Stimulated activated CD8-positive, alpha-beta memory T cell treated with anti-CD3 and anti-CD28 coated beads, Interleukin-12 subunit alpha, Interleukin-12 subunit beta, amount 100 ng/mL, for 1 hour (primary cell): ENCODE data around the gene RMND5B.
"Not testable (repeated sequence)": the region's sequence is repeated elsewhere in the genome, so short reads cannot be mapped to it uniquely, and the experiment has no call there.

ENCODE experiments used
- DNase-seq: peaks from one replicate; pipeline ENCODE4 v3.0.0-alpha.2; 2020; ENCODE audit warnings: low read depth

The RMND5B gene

DNA sequence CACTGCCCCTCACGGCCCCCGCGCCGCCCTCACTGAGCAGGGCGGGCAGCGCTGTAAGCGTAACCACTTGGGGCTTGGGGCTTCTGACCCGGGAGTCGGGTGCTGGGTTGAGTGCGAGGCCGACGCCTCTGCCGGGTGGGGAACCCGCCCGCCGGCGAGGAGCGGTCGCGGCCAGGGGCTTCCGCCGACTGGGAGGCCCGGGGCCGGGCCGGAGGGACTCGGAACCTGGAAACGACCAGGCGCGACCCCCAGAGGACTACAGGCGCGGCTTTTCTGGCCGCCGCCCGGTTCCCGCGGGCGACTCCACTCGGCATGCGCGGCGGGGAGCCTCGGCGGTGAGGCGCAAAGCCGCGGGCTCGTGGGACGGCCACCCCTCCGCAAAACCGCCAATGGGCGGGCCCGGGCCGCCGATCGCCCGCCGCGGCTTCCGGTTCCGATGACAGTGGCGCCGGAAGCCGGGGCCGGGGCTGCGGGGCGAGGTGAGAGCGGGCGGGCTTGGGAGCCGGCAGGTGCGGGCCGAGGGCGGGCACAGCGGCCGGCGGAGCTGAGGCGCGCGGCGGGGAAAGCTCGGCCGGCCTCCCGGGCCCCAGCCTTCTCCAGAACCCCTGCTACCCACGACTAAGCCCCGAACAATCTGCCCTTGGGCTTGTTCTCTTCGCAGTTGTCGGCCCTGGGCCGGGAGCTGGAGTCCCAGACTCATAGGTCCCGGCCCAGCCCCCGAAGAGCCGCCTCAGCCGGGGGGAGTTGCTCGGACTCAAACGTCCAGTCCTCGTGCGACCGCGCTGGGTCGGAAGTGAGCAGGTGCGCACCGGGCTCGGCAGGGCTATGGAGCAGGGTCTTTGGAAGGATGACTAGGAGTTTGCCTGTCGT, at the start of gene RMND5B:
RMND5B (plus strand) TSS at position 439 of the 870 bp plus-strand sequence. CDS start 7,106 bp downstream, outside the sequence.
- peak; percentile 53 for DNase-seq

- DNase-seq: no peak
Observed at GRCh38 chr5:178081571-178082243, 49.1 kb upstream of the RMND5B start.

GRCh38 chr5:178083922-178084321, 46.9 kb upstream of the RMND5B start:
- no peak for DNase-seq

DNA sequence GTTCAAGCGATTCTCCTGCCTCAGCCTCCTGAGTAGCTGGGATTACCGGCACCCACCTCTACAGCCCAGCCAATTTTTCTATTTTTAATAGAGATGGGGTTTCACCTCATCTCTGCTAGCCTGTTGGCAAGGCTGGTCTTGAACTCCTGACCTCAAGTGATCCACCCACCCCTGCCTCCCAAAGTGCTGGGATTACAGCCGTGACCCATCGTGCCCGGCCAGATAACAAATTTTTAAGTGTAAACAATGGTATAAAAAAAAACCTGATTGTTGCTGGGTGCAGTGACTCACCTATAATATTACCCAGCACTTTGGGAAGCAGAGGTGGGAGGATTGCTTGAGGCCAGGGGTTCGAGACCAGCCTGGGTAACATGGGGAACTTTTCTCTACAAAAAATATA, 45.5 kb upstream of the RMND5B start:
- no peak for DNase-seq

DNA sequence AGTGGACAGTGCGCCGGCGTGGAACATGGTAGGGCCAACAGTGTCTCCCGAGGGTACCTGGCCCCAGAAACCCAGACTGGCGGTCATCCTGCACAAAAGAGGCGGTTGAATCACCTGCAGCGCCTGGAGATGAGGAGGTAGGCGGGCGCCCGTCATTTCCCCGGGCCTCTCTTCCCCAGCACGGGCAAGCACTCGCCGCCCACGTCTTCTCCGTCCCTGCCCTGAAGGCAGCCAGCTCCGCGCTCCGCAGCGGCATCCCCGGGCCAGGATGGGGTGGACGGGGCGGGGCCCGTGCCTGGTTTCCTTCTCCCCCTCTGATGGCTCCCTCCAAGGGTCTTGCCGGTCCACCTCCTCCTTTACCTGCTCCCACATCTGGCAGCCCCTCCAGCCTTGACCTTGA, 44.5 kb upstream of the RMND5B start:
- DNase-seq: no peak

DNA sequence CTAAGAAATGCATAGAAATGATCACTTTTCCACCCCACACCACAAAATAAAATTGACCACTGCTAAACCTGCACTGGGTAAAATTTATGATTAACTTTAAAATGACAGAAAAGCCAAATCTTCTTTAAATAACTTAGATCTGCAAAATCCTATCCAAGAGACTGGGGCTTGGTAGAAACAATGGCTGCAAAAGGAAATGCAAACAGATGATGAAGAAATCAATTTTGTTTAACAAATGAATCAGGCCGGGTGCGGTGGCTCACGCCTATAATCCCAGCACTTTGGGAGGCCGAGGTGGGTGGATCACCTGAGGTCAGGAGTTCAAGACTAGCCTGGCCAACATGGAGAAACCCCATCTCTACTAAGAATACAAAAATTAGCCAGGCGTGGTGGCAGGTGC, 43.6 kb upstream of the RMND5B start:
- not testable (repeated sequence) for DNase-seq

GRCh38 chr5:178090856-178091255, 40.0 kb upstream of the RMND5B start:
- no peak for DNase-seq

DNA sequence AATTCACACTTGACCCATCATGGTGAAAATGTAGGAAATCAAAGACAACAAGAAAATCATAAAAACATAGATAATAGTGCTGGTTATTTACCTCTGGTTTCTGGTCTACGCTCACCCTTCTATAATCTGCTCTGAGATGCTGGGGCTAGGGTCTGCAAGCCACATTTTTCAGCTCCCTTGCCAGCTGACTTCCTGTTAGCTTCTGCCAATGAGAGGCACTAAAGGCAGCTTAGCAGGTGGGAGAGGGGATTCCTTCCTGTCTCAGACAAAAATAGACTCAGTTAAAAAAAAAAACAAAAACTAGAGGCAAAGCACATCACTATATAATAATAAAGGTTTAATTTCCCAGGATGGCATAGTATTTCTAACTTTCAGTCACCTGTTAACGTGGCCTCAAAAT, 37.7 kb upstream of the RMND5B start:
- DNase-seq: no peak

- DNase-seq: no peak
Observed at GRCh38 chr5:178094345-178094744, 36.5 kb upstream of the RMND5B start.

DNA sequence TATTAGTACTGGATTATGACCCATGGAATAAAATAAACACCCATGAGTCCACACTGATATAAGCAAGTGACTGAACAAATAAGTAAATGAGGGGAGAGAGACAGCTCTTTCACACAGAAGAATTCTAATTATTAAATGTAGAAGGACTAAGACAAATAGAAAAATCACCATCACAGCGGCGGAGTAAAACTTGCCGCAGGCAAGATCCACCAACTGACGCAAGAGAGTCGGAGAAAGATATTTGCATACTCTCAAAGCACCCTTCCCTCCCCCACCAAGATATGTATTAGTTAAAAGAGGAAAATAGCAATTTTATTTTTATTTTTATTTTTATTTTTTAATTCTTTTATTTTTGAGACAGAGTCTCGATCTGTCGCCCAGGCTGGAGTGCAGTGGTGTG, 32.1 kb upstream of the RMND5B start:
- no peak for DNase-seq

DNA sequence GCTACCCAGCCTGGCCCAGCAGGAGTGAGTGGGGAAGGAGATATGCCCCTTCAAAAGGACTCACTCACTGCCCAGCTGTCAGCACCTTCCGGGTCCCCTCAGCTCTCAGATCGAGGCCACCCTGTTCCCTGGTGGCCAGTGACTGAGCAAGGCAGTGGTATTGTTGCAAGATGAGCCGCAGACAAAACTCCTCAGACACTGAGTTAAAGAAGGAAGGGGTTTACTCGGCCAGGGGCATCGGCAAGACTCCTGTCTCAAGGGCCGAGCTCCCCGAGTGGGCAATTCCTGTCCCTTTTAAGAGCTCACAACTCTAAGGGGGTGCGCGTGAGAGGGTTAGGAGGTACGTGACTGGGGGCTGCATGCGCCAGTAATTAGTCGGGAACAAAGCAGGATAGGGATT, 27.2 kb upstream of the RMND5B start:
- DNase-seq: no peak

DNA sequence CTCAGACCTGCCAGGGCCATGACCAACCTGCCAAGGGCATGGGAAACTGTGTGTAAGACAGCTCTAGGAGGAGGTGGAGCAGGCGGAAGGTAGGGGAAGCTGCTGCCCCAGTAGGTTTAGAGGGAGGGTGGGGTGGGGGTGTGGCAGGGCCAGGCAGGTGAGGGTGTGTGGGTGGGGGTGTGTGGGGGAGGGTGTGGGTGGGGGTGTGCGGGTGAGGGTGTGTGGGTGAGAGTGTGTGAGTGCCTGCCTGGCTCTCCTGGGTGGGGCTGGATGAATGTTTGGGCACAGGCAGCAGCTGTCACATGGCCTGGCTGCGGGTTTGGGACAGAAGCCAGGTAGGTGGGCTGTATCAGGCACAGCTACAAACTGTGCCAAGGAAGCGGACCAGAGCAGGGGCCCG, 26.3 kb upstream of the RMND5B start:
- no peak for DNase-seq

DNA sequence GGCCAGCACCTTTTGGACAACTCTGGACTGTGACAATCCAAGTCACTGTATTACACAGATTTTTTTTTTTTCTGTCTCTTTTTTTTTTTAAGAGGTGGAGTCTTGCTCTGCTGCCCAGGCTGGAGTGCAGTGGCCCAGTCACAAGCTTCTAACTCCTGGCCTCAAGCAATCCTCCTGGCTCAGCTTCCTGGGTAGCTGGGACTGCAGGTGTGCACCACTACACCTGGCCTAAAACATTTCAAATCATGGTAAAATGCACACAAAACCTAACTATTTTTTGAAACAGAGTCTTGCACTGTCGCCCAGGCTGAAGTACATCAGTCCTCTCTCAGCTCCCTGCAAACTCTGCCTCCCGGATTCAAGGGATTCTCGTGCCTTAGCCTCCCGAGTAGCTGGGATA, 24.7 kb upstream of the RMND5B start:
- no peak for DNase-seq

DNA sequence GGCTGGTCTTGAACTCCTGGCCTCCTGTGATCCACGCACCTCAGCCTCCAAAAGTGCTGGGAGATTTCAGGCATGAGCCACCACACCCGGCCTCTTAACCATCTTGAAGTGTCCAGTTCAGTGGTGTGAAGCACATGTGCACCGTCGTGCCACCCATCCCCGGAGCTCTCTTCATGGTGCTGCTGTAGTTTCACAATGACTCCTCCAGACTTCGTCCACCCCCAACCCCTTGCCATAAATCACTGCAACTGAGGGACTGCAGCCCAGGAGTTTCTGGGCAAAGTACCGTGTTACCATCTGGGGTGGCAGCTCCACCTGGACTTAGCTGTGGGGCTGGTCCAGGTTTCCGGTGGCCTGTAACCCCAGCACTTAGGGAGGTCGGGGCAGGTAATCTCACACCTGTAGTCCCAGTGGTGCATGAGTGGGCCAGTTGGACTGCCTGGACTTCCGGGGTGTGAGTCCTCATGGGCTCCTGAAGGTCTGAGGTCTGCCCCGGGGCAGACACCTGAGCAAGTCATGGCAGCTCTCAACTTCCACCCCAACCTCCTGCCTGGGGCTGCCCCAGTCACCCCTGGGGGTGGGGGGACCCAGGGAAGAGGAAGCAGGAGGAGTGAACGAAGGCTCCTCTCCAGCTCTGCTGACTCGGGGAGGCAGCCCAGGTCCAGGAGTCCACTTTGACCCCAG, 24.1 kb upstream of the RMND5B start:
- DNase-seq: no peak

GRCh38 chr5:178107756-178108310, 23.0 kb upstream of the RMND5B start:
- DNase-seq: no peak

DNA sequence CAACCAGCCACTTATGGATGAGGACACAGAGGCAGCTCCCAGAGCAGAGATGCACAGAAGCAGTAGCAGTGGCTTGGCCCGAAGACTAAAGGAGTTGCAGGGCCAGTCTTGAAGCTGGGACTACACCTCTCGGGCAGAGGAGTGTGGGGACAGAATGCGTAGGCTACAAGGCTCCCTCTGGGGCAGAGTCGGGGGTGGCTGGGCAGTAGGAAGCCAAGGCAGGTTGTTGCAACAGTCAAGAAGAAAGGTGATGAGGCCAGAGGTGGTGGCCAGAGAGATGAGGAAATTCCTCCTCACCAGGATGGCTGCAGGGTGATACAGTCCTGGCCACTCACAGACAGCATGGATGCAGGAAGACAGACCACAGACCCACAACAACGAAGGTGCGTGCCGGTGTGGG, 22.4 kb upstream of the RMND5B start:
- DNase-seq: no peak

GRCh38 chr5:178108966-178109365, 21.8 kb upstream of the RMND5B start:
- no peak for DNase-seq

DNA sequence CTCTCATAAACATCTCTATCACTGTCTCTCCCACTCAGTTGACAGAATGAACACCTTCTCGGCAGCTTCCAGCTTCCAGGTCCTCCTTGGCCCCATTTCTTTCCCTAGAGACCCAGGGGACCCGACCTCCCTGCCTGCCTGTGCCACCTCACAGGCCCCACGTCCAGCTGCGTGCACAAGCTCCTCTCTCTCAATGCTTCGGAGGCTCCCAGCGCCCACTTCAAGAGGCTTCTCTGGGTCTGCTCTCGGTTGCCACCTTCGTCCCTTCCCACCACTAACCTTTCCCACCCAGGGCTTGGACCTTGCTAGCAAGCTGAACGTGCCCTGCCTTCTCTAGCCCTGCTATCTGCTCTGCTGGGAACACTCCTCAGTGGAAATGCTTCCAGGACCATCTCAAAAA, 20.3 kb upstream of the RMND5B start:
- no peak for DNase-seq

DNA sequence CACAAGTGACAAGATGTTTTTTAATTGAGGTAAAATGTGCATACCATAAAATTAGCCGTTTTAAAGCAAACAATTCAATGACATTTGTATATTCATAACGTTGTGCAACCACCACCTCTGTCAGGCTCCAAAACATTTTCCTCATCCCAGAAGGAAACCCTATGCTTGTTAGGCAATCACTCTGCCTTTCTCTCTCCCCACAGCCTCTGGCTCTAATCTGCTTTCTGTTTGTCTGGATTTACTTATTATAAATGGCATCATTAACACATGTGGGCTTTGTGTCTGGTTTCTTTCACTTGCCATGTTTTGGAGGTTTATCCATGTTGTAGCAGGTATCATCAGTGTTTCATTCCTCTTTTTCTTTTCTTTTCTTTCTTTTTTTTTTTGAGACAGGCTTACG, 18.9 kb upstream of the RMND5B start:
- DNase-seq: no peak

GRCh38 chr5:178112545-178112944, 18.3 kb upstream of the RMND5B start:
- DNase-seq: no peak

DNA sequence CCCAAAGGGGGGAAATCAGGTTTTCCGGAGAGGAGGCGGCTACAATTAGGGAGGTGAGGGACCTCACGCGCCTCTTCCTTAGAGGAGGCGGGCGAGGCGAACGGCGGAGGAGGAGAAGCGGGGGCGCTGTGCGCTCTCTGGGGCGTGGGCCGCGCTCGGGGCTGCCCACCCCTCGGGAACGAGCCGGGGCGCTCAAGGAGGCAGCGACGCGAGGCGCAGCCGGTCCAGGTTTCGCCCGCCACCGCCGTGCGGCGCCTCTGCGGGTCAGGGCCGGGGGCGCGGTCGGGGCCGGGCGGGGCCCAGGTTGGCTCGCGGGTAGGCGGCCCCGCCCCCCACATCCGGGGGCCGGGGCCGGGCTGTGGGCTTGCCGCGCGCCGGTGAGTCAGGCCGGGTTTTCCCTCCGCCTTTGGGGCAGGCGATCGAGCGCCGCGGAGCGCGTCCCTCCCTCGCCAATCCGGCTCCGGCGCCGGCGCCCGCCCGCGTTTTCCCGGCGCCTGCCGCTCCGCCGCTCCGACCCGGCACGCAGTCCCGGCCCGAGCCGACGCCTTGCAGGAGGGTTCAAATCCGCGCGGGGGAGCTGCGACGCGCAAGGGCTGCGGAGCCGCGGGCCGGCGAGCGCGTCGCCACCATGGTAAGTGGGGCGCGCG, 17.6 kb upstream of the RMND5B start, which contains the start of gene N4BP3:
N4BP3 (plus strand) TSS at position 392 of the 647 bp plus-strand sequence. CDS start 6,052 bp downstream, outside the sequence.
- peak; percentile 69 for DNase-seq

DNA sequence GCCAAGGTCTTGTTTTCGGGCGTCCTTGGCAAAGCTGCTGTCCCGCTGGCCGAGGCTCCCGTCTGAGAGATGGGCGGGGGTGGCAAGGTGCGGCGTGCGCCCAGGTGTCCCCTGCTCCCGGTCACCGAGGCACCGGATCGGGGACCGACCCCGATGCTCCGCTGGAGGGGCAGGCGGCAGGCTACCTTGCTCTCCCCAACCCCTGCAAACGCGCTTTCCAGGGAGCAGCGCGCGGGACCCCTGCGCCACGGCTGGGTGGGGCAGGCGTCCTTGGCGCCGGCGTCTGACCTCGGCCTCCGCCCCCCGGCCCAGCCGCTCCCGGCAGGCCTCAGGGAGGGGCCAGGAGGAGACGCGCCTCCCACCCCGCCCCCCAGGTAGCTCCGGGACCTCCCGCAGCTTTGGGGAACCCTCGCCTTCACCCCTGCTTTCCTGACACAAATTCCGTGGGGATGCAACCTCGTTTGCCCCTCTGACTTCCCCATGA, 16.9 kb upstream of the RMND5B start:
- no peak for DNase-seq
